GM18520 (cell line): Measurements from ENCODE around the gene HK1.

ENCODE experiments used
- ATAC-seq: cut with Tn5 transposase; IDR thresholded peaks from one replicate; pipeline ENCODE4 v1.9.1; 2021; ENCODE audit not compliant: unreplicated experiment

Gene HK1

DNA sequence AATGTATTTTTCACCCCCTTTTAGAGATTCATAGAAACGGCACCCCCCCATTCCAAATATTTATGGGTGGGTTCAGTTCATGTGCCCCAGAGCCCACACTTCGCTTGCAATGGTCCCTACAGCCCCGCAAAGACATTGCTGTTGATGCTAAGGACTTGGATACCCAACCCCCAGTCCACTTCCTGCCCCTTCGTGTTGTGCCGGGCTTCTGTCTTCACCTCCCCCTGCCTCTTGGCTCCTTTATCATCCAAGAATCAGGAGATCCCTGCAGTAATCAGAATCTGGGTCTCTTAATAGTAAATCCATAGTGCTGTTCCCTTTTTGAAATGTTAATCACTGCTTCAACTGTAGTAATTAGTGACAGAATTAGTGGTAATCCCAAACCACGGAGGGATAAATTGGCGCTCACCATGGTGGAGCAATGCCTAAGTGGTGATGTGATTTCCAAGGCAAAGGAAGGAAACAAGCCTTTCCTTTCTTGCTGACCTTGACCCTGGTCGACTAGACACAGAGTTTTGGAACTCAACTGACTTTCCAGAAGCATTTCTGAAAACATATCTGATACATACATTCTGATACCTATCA is 67.7 kb downstream of the HK1 start:
- no peak for ATAC-seq

- no peak for ATAC-seq
These were observed 68.5 kb downstream of the HK1 start for GRCh38 chr10:69346776-69347175.

DNA sequence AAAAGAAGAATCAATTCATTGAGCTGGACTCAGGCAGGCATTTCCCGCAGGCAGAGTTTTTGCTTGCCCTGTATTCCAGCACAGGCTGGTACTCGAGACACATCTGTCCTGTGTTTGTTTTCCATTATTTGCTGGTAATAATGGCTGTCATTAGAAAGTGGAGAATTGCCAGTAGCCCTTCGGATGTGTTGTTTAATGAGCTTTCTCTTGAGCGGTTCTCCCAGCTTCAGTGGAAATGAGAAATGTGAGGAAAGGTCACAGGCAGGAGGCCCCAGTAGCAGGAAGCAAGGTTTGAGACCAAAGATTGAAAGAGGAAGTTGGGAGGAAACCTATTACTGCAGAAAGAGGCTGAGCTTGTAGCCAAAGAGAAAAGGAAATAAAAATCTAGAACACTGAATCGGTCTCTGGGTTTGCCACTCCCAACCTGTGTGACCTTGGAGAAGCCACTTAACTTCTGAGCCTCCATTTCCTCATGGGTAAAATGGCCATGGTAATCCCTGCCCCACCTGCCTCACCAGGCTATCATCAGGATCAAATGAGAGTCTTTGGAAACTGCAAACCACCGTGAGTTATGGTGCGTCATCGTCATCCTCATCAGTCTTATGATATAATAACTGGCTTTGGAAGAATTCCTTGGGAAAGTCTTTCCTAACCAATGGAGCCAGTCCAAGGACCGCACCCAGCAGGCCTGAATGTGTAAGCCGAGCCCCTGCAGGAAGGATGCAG is 70.7 kb downstream of the HK1 start:
- ATAC-seq, result no peak

DNA sequence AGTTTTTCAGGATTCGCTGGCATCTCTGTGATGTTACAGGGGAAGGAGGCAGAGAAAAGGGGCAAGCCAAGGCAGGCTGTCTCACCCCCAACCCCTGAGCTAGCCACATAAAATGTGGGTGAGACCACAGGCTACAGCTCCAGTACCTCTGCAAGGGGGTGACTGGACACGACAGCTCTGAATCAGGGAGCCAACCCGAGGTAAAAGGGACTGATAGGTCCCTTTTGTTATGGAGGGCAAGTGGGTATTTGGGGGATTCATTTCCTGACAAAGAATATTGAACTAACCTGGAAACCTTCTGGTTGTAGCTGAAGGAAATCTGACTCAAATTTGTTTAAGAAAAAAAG is 71.2 kb downstream of the HK1 start:
- ATAC-seq, result no peak

DNA sequence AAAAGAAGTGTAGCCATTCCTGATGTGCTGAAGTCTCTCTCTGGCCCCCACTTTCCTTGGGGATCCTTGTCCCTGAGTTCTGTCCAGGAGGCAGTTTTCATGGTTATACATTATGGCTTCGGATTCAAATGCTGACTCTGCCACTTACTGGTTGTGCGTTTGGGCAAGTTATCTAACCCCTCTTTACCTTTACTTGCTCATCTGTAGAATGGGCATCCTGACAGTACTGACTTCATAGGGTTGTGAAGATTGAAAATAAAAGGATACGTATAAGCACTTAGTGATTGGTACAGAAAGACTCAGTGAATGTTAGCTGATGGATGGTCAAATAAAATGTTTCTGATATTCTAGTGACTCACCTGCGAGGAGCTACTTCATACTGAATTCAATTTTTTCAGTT is 73.3 kb downstream of the HK1 start:
- ATAC-seq, result no peak

- no peak for ATAC-seq
These were observed 74.4 kb downstream of the HK1 start for GRCh38 chr10:69352569-69353264.

DNA sequence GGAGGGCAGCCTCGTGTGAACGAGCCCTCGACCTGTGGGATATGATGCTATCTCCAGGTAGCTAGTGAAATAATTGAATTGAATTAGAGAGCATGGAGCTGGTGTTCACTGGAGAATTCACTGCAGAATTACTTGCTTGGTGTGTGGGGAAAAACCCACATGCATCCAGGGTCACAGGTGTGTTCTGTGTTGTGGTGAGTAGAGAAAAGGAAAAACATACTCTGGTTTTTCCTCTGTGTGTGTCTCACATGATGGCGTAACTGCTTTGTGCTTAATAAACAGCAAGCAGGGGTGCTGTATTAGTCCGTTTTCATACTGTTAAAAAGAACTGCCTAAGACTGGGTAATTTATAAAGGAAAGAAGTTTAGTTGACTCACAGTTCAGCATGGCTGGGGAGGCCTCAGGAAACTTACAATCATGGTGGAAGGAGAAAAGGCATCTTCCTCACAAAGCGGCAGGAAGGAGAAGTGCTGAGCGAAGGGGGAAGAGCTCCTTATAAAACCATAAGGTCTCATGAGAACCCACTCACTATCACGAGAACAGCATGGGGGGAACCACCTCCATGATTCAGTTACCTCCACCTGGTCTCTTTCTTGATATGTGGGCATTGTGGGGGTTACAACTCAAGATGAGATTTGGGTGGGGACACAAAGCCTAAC is 75.8 kb downstream of the HK1 start:
- no peak for ATAC-seq

DNA sequence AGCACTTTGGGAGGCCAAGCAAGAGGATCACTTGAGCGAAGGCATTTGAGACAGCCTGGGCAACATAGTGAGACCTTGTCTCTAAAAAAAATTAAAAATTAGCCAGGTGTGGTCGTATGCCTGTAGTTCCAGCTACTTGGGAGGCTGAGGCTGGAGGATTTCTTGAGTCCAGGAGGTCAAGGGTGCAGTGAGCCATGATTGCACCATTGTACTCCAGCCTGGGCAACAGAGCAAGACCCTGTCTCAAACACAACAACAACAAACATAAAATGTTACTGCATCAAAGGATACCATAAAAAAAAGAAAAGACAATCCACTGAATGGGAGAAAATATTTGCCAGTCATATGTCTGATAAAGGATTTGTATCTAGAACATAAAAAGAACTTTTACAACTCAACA is 77.9 kb downstream of the HK1 start:
- no peak for ATAC-seq

DNA sequence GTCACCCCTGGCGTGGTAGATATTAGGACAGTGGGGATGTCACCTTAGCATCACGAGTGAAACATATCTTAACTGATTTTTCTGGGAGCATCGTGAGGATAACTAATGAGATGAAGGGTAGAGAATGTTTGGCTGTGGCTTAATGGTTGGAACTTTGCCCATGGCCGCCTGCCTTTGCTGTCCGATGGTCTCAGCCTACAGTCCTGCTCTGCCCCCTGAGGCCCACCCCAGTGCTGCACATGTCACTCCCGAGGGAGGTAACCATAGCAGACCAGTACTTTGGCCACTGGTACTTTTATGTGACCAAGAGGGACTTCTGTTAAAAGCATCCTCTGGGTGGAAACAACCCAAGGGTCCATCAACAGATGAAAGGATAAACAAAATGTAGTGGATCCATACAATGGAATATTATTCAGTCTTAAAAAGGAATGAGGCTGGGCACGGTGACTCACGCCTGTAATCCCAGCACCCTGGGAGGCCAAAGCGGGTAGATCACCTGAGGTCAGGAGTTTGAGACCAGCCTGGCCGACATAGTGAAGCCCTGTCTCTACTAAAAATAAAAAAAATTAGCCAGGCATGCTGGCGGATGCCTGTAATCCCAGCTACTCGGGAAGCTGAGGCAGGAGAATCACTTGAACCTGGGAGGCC is 80.0 kb downstream of the HK1 start:
- no peak for ATAC-seq

GRCh38 chr10:69359148-69359547 is 80.9 kb downstream of the HK1 start:
- no peak for ATAC-seq

GRCh38 chr10:69359594-69359993 is 81.3 kb downstream of the HK1 start:
- no peak for ATAC-seq

DNA sequence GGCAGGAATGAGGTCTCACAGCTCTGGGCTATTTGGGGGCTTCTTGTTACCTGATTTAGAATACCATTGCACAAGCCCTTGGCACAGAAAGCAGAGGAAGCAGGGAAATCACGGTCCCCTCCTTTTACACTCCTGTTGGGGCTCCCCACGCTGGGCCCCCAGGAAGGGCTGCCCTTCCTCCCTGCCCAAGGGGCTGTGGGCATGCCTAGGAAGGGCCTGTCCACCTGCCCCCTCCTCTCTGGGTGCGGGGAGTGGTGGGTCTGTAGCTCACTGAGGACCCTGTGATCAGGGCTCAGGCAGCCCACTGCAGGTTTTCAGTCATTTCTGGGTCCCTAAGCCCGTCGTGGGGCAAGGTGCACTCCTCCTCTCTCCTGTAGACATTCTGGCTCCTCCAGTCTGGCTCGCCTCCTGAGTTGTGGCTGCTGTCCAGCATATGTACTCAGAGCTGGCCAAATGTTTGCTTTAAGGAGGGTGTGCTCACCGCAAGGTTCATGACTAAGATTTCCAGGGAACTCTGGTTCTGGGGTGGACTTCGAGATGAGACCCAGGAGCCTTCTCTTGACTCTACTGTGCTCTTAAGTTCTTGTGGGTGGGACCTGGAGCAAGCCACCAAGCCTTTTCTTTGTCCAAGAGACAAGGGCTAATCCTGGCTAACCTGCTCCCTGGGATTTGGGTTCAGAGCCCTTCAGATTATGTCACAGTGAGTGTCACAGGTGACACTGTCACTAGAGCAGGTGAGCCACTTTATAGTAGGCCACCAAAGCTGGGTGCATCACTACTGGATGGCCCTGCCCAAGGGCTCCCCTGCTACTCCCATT is 82.4 kb downstream of the HK1 start:
- no peak for ATAC-seq

DNA sequence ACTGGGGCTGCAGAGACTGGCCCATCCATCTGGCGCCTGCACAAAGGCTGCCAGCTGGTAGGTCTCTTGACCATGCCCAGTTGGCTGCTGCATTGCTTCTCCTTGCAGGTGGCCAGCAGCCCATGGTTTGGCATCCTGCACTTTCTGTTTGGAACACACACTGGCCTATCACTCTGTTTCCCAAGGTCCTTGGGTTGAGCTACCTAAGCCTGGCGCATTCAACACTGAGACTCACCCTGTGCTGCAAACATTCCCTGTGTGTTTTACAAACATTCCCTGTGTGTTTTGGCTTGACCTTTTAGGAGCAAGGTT is 83.0 kb downstream of the HK1 start:
- ATAC-seq, result no peak

GRCh38 chr10:69362471-69362954 is 84.2 kb downstream of the HK1 start:
- ATAC-seq, result no peak

DNA sequence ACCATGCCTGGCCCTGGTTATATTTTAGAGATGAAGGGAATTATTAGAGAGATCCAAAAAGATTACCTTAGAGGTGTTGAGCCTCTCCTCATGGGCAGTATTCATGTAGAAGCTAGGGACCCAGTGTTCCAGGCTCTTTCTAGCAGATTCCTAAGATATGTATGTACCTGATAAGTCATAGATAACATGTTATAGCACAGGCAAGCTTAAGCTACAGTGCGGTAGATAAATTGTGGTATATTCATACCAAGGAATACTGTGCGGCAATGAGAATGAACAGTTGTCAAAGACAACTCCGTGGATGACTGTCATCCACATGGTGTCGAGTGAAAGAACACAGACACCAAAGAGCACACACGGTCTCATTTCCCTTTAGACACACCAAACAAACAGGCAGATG is 85.4 kb downstream of the HK1 start:
- ATAC-seq, result no peak

DNA sequence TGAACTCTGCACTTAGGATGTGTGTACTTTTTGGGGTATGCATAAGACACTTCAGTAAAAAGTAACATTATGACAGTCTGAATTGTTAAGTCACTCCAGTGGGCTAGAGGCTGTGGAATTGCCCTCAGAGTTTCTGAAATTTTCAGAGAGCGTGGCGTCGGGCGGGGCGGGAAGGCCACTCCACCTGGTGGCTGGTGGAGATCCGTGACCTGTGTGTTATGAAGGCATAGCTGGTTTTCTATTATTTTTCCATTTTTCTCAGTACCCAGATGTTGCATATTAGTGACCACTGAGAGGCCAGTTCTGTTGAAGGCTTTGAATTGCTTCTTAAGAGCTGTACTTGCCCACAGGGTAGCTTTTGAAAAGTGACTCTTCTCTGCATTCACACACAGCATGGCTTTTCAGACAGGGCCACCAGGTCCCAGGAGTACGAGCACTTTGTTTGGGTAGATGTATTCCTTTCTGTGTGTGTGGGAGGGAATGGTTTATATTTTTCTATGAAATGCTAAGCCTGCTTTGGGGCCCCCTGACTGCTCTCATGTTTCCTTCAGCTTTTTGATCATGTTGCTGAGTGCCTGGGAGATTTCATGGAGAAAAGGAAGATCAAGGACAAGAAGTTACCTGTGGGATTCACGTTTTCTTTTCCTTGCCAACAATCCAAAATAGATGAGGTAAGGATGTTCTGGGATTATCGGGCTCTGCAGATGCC is 86.1 kb downstream of the HK1 start:
- ATAC-seq, result no peak

- ATAC-seq, result no peak
These were observed 88.4 kb downstream of the HK1 start for GRCh38 chr10:69366738-69367137.

- no peak for ATAC-seq
These were observed 89.2 kb downstream of the HK1 start for GRCh38 chr10:69367469-69367868.

GRCh38 chr10:69372126-69372980 is 94.1 kb downstream of the HK1 start:
- no peak for ATAC-seq
